ENCODE results near the gene MBOAT2.

The MBOAT2 gene

DNA sequence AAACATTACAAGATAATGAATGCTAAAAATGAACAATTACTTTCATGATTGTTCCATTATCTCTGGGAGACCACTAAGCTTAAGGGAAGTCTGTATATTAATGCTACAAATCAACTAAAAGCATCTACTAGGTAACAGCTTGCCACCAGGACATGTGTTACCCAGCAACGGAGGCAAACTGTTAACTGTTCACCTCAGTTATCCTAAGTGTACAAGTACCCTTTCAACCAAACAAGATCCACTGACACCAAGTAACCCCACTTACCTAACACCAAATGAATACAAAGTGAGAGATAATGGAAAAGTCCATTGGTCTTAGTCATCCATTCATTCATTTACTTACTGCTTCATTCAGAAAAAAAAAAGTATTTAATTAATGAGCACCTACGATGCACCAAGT is 111.4 kb downstream of the MBOAT2 start:
- Histone ChIP-seq H2BK12ac (ENCODE audit: low read length) (no peak overlapping the region), H3K4me2 (ENCODE audit: low read length) (no peak overlapping the region), H2AK5ac (ENCODE audit: low read length) (no peak overlapping the region), H2BK5ac (ENCODE audit: low read depth, low read length, poor library complexity) (no peak overlapping the region), H3K9ac (ENCODE audit: low read length) (no peak overlapping the region), H3K4me3 (ENCODE audit: low read depth, low read length) (no peak overlapping the region), H3K14ac (ENCODE audit: low read length) (no peak overlapping the region), H3K79me2 (ENCODE audit: control insufficient read depth, insufficient read depth, low read length, poor library complexity) (no peaks in the 10 kb centered on the region), H3K23ac (ENCODE audit: low read length) (no peak overlapping the region), H3K18ac (ENCODE audit: low read length) (no peak overlapping the region), H3K36me3 (ENCODE audit: control insufficient read depth in 1 of 2, insufficient read depth in 2 of 2, low read length in 2 of 2) (peaks cover 3% of the 10 kb centered on the region in 2 experiments), H3K4me1 (ENCODE audit: control insufficient read depth in 1 of 2, insufficient read depth in 2 of 2, low read length in 2 of 2) (no peaks in the 10 kb centered on the region), H2AFZ (ENCODE audit: insufficient read depth, low read length, poor library complexity) (no peak overlapping the region), H3K79me1 (ENCODE audit: low read length) (no peaks in the 10 kb centered on the region), H3K27ac (ENCODE audit: low read depth, low read length) (no peak overlapping the region), H3K9me3 (ENCODE audit: insufficient read depth, low read depth, low read length) (no peaks in the 10 kb centered on the region), H4K12ac (ENCODE audit: low read depth, low read length) (no peak overlapping the region), H4K91ac (ENCODE audit: low read depth, low read length) (no peak overlapping the region), H2BK120ac (ENCODE audit: insufficient read depth, low read length, poor library complexity) (no peak overlapping the region), H3K4ac (ENCODE audit: low read depth, low read length) (no peak overlapping the region), H3K27me3 (ENCODE audit: insufficient read depth, low read length) (no peaks in the 10 kb centered on the region), H4K8ac (ENCODE audit: low read depth, low read length) (no peak overlapping the region)
- DNase-seq, result no peak
- WGBS (ENCODE audit: extremely low coverage, insufficient coverage, insufficient read length), result no CpG with 5 or more reads among the region's 2 CpGs

DNA sequence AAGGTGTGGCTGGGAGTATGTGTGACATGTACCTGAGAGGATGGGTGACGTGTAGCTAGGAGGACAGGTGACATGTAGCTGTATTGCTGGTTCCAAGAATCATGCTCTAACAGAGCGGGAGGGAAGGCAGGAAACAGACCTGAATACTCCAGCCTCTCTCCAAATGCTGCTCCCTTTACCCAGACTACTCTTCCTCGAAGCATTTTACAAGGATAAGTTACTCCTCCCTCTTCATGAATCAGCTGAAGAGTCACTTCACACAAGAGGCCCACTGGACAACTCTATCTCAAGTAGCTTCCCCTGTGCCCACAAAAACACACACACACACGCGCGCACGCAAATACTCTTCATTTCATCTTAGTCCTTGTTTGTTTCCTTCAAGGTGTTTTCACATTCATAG is 113.5 kb downstream of the MBOAT2 start:
- no peak overlapping the region for H2BK120ac ChIP-seq (ENCODE audit: insufficient read depth, low read length, poor library complexity)
- no peak overlapping the region for H4K12ac ChIP-seq (ENCODE audit: low read depth, low read length)
- H3K4me2 ChIP-seq (ENCODE audit: low read length), result no peak overlapping the region
- no peak overlapping the region for H4K8ac ChIP-seq (ENCODE audit: low read depth, low read length)
- no peaks in the 10 kb centered on the region for H3K79me2 ChIP-seq (ENCODE audit: control insufficient read depth, insufficient read depth, low read length, poor library complexity)
- H4K91ac ChIP-seq (ENCODE audit: low read depth, low read length), result no peak overlapping the region
- H3K4ac ChIP-seq (ENCODE audit: low read depth, low read length), result no peak overlapping the region
- H3K14ac ChIP-seq (ENCODE audit: low read length), result no peak overlapping the region
- no peaks in the 10 kb centered on the region for H3K4me1 ChIP-seq (ENCODE audit: control insufficient read depth in 1 of 2, insufficient read depth in 2 of 2, low read length in 2 of 2)
- H3K9me3 ChIP-seq (ENCODE audit: insufficient read depth, low read depth, low read length), result no peaks in the 10 kb centered on the region
- no peak overlapping the region for H2BK12ac ChIP-seq (ENCODE audit: low read length)
- no peak overlapping the region for H3K27ac ChIP-seq (ENCODE audit: low read depth, low read length)
- H3K18ac ChIP-seq (ENCODE audit: low read length), result no peak overlapping the region
- no CpG with 5 or more reads among the region's 7 CpGs for WGBS (ENCODE audit: extremely low coverage, insufficient coverage, insufficient read length)
- H2BK5ac ChIP-seq (ENCODE audit: low read depth, low read length, poor library complexity), result no peak overlapping the region
- H3K23ac ChIP-seq (ENCODE audit: low read length), result peak overlapping the region; percentile 27
- no peaks in the 10 kb centered on the region for H3K27me3 ChIP-seq (ENCODE audit: insufficient read depth, low read length)
- H2AK5ac ChIP-seq (ENCODE audit: low read length), result no peak overlapping the region
- no peak overlapping the region for H3K4me3 ChIP-seq (ENCODE audit: low read depth, low read length)
- no peaks in the 10 kb centered on the region for H3K79me1 ChIP-seq (ENCODE audit: low read length)
- H2AFZ ChIP-seq (ENCODE audit: insufficient read depth, low read length, poor library complexity), result no peak overlapping the region
- DNase-seq, result no peak
- H3K9ac ChIP-seq (ENCODE audit: low read length), result no peak overlapping the region
- peaks cover under 1 to 2% of the 10 kb centered on the region in 2 experiments for H3K36me3 ChIP-seq (ENCODE audit: control insufficient read depth in 1 of 2, insufficient read depth in 2 of 2, low read length in 2 of 2)

GRCh38 chr2:8888963-8889362 is 114.5 kb downstream of the MBOAT2 start:
- Histone ChIP-seq H3K79me2 (ENCODE audit: control insufficient read depth, insufficient read depth, low read length, poor library complexity) (no peaks in the 10 kb centered on the region), H2AFZ (ENCODE audit: insufficient read depth, low read length, poor library complexity) (no peak overlapping the region), H3K9me3 (ENCODE audit: insufficient read depth, low read depth, low read length) (no peaks in the 10 kb centered on the region), H3K36me3 (ENCODE audit: control insufficient read depth in 1 of 2, insufficient read depth in 2 of 2, low read length in 2 of 2) (no peaks in the 10 kb centered on the region), H3K14ac (ENCODE audit: low read length) (no peak overlapping the region), H3K79me1 (ENCODE audit: low read length) (no peaks in the 10 kb centered on the region), H4K91ac (ENCODE audit: low read depth, low read length) (no peak overlapping the region), H3K18ac (ENCODE audit: low read length) (no peak overlapping the region), H3K27me3 (ENCODE audit: insufficient read depth, low read length) (no peaks in the 10 kb centered on the region), H2BK120ac (ENCODE audit: insufficient read depth, low read length, poor library complexity) (no peak overlapping the region), H3K9ac (ENCODE audit: low read length) (no peak overlapping the region), H2BK5ac (ENCODE audit: low read depth, low read length, poor library complexity) (no peak overlapping the region), H3K4me3 (ENCODE audit: low read depth, low read length) (no peak overlapping the region), H2BK12ac (ENCODE audit: low read length) (peak overlapping the region; percentile 48), H2AK5ac (ENCODE audit: low read length) (no peak overlapping the region), H4K8ac (ENCODE audit: low read depth, low read length) (no peak overlapping the region), H3K27ac (ENCODE audit: low read depth, low read length) (no peak overlapping the region), H3K4me2 (ENCODE audit: low read length) (no peak overlapping the region), H3K23ac (ENCODE audit: low read length) (no peak overlapping the region), H4K12ac (ENCODE audit: low read depth, low read length) (no peak overlapping the region), H3K4ac (ENCODE audit: low read depth, low read length) (no peak overlapping the region), H3K4me1 (ENCODE audit: control insufficient read depth in 1 of 2, insufficient read depth in 2 of 2, low read length in 2 of 2) (no peaks in the 10 kb centered on the region)
- no CpG with 5 or more reads among the region's 8 CpGs for WGBS (ENCODE audit: extremely low coverage, insufficient coverage, insufficient read length)
- no peak for DNase-seq

GRCh38 chr2:8886876-8887275 is 116.6 kb downstream of the MBOAT2 start:
- H2AFZ ChIP-seq (ENCODE audit: insufficient read depth, low read length, poor library complexity), result no peak overlapping the region
- no CpG with 5 or more reads among the region's 2 CpGs for WGBS (ENCODE audit: extremely low coverage, insufficient coverage, insufficient read length)
- no peaks in the 10 kb centered on the region for H3K36me3 ChIP-seq (ENCODE audit: control insufficient read depth in 1 of 2, insufficient read depth in 2 of 2, low read length in 2 of 2)
- H3K4me3 ChIP-seq (ENCODE audit: low read depth, low read length), result no peak overlapping the region
- H3K9me3 ChIP-seq (ENCODE audit: insufficient read depth, low read depth, low read length), result no peaks in the 10 kb centered on the region
- no peaks in the 10 kb centered on the region for H3K79me2 ChIP-seq (ENCODE audit: control insufficient read depth, insufficient read depth, low read length, poor library complexity)
- no peak overlapping the region for H3K4me2 ChIP-seq (ENCODE audit: low read length)
- no peaks in the 10 kb centered on the region for H3K27me3 ChIP-seq (ENCODE audit: insufficient read depth, low read length)
- H2AK5ac ChIP-seq (ENCODE audit: low read length), result no peak overlapping the region
- H2BK12ac ChIP-seq (ENCODE audit: low read length), result no peak overlapping the region
- no peak overlapping the region for H4K91ac ChIP-seq (ENCODE audit: low read depth, low read length)
- no peak overlapping the region for H3K4ac ChIP-seq (ENCODE audit: low read depth, low read length)
- no peak overlapping the region for H3K18ac ChIP-seq (ENCODE audit: low read length)
- no peak overlapping the region for H4K12ac ChIP-seq (ENCODE audit: low read depth, low read length)
- H3K23ac ChIP-seq (ENCODE audit: low read length), result no peak overlapping the region
- H3K9ac ChIP-seq (ENCODE audit: low read length), result no peak overlapping the region
- H3K27ac ChIP-seq (ENCODE audit: low read depth, low read length), result no peak overlapping the region
- no peak overlapping the region for H2BK120ac ChIP-seq (ENCODE audit: insufficient read depth, low read length, poor library complexity)
- no peak overlapping the region for H2BK5ac ChIP-seq (ENCODE audit: low read depth, low read length, poor library complexity)
- H3K14ac ChIP-seq (ENCODE audit: low read length), result no peak overlapping the region
- no peaks in the 10 kb centered on the region for H3K4me1 ChIP-seq (ENCODE audit: control insufficient read depth in 1 of 2, insufficient read depth in 2 of 2, low read length in 2 of 2)
- DNase-seq, result no peak
- H4K8ac ChIP-seq (ENCODE audit: low read depth, low read length), result no peak overlapping the region
- no peaks in the 10 kb centered on the region for H3K79me1 ChIP-seq (ENCODE audit: low read length)
